HCT116 (cell line): ENCODE data around the gene LSMEM2. TPM values are rescaled to one million over a fixed set of nuclear protein-coding genes. Genes with fewer than 3 reads are reported as not detected.
A peak's percentile ranks its signal among the peaks of the same experiment; 100 is the strongest.

Experiments
- ATAC-seq: fragments of 200-7000 bp; cut with Tn5 transposase; 2 replicates; pipeline ENCODE4 v1.9.1; 2020; ENCODE audit warnings: mild to moderate bottlenecking, moderate library complexity
- BruUV-seq: library from RNA; stranded (reverse); fragments of 400-500 nt; replicated peaks from 2 replicates; lab custom pipeline; 2021; lab: Mats Ljungman, UMichigan
- CTCF ChIA-PET: fragments of 300-600 bp; sonication (Branson Sonifier 250); formaldehyde crosslinking; loops from one replicate; lab custom pipeline; 2021; ENCODE audit warnings: antibody characterized with exemption; lab: Charles Lee
- POLR2A ChIA-PET: fragments of 300-600, 350-600 bp; sonication (Branson Sonifier 250); formaldehyde crosslinking; loops from one replicate; lab custom pipeline; 2021; ENCODE audit warnings: antibody characterized with exemption; lab: Charles Lee
- RAD21 ChIA-PET, 2 experiments: fragments of 300-600 bp; sonication (Branson Sonifier 250); formaldehyde crosslinking; loops; one replicate each; lab custom pipeline; 2023; ENCODE audit warnings: low total read pairs in 2 of 2; ENCODE audit not compliant: uncharacterized antibody in 2 of 2, unreplicated experiment in 2 of 2, low non-redundant PET in 1 of 2; lab: Charles Lee
- DNase-seq: peaks from one replicate; pipeline ENCODE4 v3.0.0-alpha.2; 2010; ENCODE audit warnings: low read depth, low spot score
- H2AFZ ChIP-seq: fragments of 200-600 bp; shearing (Covaris generic), sonication (generic); 2 replicates; pipeline ENCODE4 v1.6.1; 2017; ENCODE audit warnings: low read depth, mixed run types, mixed read lengths, antibody characterized with exemption, low read length; ENCODE audit not compliant: poor library complexity, severe bottlenecking
- H3K27ac ChIP-seq: 2 replicates; pipeline ENCODE4 v1.5.1; 2012; ENCODE audit warnings: low read depth, low read length
- H3K27me3 ChIP-seq: fragments of 200-600 bp; sonication (generic); 2 replicates; pipeline ENCODE4 v1.6.1; 2016; ENCODE audit warnings: mixed run types, low read length, mixed read lengths; ENCODE audit not compliant: insufficient read depth
- H3K36me3 ChIP-seq, 2 experiments: fragments of 200-500 bp in 1 of 2; fragments of 200-600 bp in 1 of 2; sonication (Bioruptor generic) in 1 of 2; sonication (generic) in 1 of 2; 2 replicates each; pipeline versions ENCODE4 v1.5.1 to v1.6.1; 2014 to 2016; ENCODE audit warnings: low read length in 2 of 2, inconsistent platforms in 1 of 2, mixed read lengths in 1 of 2, mixed run types in 1 of 2; ENCODE audit not compliant: insufficient read depth in 2 of 2, control insufficient read depth in 1 of 2
- H3K4me1 ChIP-seq, 2 experiments: fragments of 200-600 bp in 1 of 2; sonication (generic) in 1 of 2; 2 replicates each; pipeline versions ENCODE4 v1.5.1 to v1.6.1; 2012 to 2017; ENCODE audit warnings: low read length in 2 of 2, inconsistent platforms in 1 of 2, mild to moderate bottlenecking in 1 of 2, mixed read lengths in 1 of 2, mixed run types in 1 of 2, moderate library complexity in 1 of 2; ENCODE audit not compliant: insufficient read depth in 2 of 2, control insufficient read depth in 1 of 2
- H3K4me2 ChIP-seq: fragments of 200-600 bp; sonication (generic); 2 replicates; pipeline ENCODE4 v1.6.1; 2017; ENCODE audit warnings: mixed run types, low read length, mixed read lengths
- H3K4me3 ChIP-seq, 2 experiments: fragments of 200-600 bp in 1 of 2; sonication (generic) in 1 of 2; replicated peaks in 1 of 2; 2 replicates each; pipeline ENCODE4 v1.5.1; 2011 to 2016; ENCODE audit warnings: low read length in 2 of 2, control low read depth in 1 of 2, low read depth in 1 of 2, mild to moderate bottlenecking in 1 of 2, mixed read lengths in 1 of 2, mixed run types in 1 of 2
- H3K79me2 ChIP-seq: fragments of 200-600 bp; sonication (generic); 2 replicates; pipeline ENCODE4 v1.6.1; 2017; ENCODE audit warnings: mild to moderate bottlenecking, mixed run types, low read length, moderate library complexity, mixed read lengths; ENCODE audit not compliant: insufficient read depth
- H3K9ac ChIP-seq: fragments of 200-600 bp; sonication (generic); 2 replicates; pipeline ENCODE4 v1.6.1; 2016; ENCODE audit warnings: low read length, mixed read lengths
- H3K9me2 ChIP-seq: fragments of 200-600 bp; sonication (generic), shearing (Covaris generic); 2 replicates; pipeline ENCODE4 v1.6.1; 2017; ENCODE audit warnings: mixed run types, mild to moderate bottlenecking, moderate library complexity; ENCODE audit not compliant: insufficient read depth
- H3K9me3 ChIP-seq, 2 experiments: fragments of 200-500 bp in 1 of 2; fragments of 200-600 bp in 1 of 2; sonication (Bioruptor generic) in 1 of 2; sonication (generic) in 1 of 2; 2 replicates each; pipeline ENCODE4 v1.6.1; 2014 to 2017; ENCODE audit warnings: low read length in 2 of 2, mixed read lengths in 2 of 2, inconsistent platforms in 1 of 2, low read depth in 1 of 2, mild to moderate bottlenecking in 1 of 2, mixed run types in 1 of 2, moderate library complexity in 1 of 2; ENCODE audit not compliant: control insufficient read depth in 1 of 2, insufficient read depth in 1 of 2
- H4K20me1 ChIP-seq: fragments of 200-600 bp; sonication (generic), shearing (Covaris generic); 2 replicates; pipeline ENCODE4 v1.6.1; 2017; ENCODE audit warnings: mixed run types, mild to moderate bottlenecking, moderate library complexity; ENCODE audit not compliant: insufficient read depth
- CBX3 ChIP-seq: IDR thresholded peaks from 2 replicates; pipeline ENCODE4 v1.6.1; 2012; ENCODE audit warnings: low read depth
- CEBPB ChIP-seq: IDR thresholded peaks from 2 replicates; pipeline ENCODE4 v1.6.1; 2012; ENCODE audit warnings: low read depth
- RAD21 ChIP-seq: IDR thresholded peaks from 2 replicates; pipeline ENCODE4 v1.6.1; 2012; ENCODE audit warnings: low read depth, mild to moderate bottlenecking
- TCF7L2 ChIP-seq: IDR thresholded peaks from 2 replicates; pipeline ENCODE4 v1.7.0; 2011; ENCODE audit warnings: borderline replicate concordance, inconsistent platforms; ENCODE audit not compliant: insufficient read depth, insufficient read length; ENCODE audit errors: extremely low read depth
- intact Hi-C: fragments of 100-400 bp; cut with micrococcal nuclease; formaldehyde crosslinking; loops from 2 replicates; pipeline ENCODE4 v1.10.0; 2022
- total RNA-seq: library from RNA; stranded (reverse); gene quantifications from one replicate; pipeline ENCODE4 v1.2.1, GENCODE V29; 2021; ENCODE audit not compliant: unreplicated experiment
- TF ChIP-seq, protein P1 (sequence below), 3 experiments: fragments of 200-600 bp in 1 of 3; sonication (generic) in 1 of 3; IDR thresholded peaks in 2 of 3; conservative IDR thresholded peaks in 1 of 3; 2 replicates each; pipeline ENCODE4 v1.5.1; 2012 to 2017; ENCODE audit warnings: low read depth in 2 of 3, low read length in 2 of 3, antibody characterized with exemption in 1 of 3, borderline replicate concordance in 1 of 3, control low read depth in 1 of 3, mild to moderate bottlenecking in 1 of 3, mixed read lengths in 1 of 3, mixed run types in 1 of 3, moderate library complexity in 1 of 3; ENCODE audit not compliant: insufficient read depth in 1 of 3

The LSMEM2 gene
- total RNA-seq, 1 experiment from 2014 or later = not detected

DNA sequence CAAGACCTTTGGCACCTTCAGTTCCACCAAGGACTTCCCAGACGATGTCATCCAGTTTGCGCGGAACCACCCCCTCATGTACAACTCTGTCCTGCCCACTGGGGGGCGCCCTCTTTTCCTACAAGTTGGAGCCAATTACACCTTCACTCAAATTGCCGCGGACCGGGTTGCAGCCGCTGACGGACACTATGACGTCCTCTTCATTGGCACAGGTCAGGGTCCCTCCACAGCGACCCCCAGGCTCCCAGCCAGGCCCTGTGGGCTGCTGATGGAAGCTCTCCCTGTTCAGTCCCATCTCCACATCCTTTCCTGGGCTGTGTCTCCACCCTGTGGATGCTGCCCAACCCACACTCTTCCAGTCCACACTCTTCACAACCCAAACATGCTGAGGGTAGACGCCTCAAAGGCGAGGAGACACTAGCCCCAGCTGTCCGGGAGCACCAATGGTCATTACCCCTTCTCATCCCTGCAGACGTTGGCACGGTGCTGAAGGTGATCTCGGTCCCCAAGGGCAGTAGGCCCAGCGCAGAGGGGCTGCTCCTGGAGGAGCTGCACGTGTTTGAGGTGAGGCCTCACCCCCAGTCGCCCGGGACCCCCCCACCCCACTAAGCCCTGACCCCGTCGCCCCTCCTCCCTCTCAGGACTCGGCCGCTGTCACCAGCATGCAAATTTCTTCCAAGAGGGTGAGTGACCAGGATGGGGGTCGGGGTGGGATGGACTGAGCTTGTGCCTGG is 4.3 kb upstream of the LSMEM2 start:
- no peaks in the 10 kb centered on the region for H3K9me2 ChIP-seq
- 0 out of 4 replicates have a peak overlapping the region, but pooled peaks of 1 of the 2 experiments have one; percentile 9 for H3K4me3 ChIP-seq
- no TSS peak for BruUV-seq
- intact Hi-C loops = loop anchor here (1.0 to 5.0 kb wide), 3 partner anchors 50 to 152 kb away; no protein-coding TSS in a partner anchor
- no peak overlapping the region for H3K9ac ChIP-seq
- RAD21 ChIA-PET = interaction anchor here in 1 of 2 experiments (0.7 kb wide), 1 partner anchor 15 kb away, joined by 3 read pairs; no protein-coding TSS in a partner anchor
- peaks cover 37 to 48% of the 10 kb centered on the region in 2 experiments for H3K4me1 ChIP-seq
- POLR2A ChIA-PET = interaction anchor here (0.9 to 1.3 kb wide), 2 partner anchors 28 to 80 kb away, joined by 3 read pairs; no protein-coding TSS in a partner anchor
- no peaks in the 10 kb centered on the region for H3K27me3 ChIP-seq
- peak; percentile 71 for ATAC-seq
- H3K4me2 ChIP-seq = peak overlapping the region; percentile 96
- no peak overlapping the region for H3K27ac ChIP-seq
- H2AFZ ChIP-seq = no peak overlapping the region
- CTCF ChIA-PET = interaction anchor here (0.6 to 2.4 kb wide), 6 partner anchors 10 to 80 kb away, joined by 3 to 9 read pairs (median 4); partner anchors contain the start of gene IFRD2
- no peaks in the 10 kb centered on the region for H3K36me3 ChIP-seq
- TF ChIP-seq, protein P1, sequence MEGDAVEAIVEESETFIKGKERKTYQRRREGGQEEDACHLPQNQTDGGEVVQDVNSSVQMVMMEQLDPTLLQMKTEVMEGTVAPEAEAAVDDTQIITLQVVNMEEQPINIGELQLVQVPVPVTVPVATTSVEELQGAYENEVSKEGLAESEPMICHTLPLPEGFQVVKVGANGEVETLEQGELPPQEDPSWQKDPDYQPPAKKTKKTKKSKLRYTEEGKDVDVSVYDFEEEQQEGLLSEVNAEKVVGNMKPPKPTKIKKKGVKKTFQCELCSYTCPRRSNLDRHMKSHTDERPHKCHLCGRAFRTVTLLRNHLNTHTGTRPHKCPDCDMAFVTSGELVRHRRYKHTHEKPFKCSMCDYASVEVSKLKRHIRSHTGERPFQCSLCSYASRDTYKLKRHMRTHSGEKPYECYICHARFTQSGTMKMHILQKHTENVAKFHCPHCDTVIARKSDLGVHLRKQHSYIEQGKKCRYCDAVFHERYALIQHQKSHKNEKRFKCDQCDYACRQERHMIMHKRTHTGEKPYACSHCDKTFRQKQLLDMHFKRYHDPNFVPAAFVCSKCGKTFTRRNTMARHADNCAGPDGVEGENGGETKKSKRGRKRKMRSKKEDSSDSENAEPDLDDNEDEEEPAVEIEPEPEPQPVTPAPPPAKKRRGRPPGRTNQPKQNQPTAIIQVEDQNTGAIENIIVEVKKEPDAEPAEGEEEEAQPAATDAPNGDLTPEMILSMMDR (IDR thresholded peaks at IDR 0.05 in 2 of 3, conservative IDR thresholded peaks at IDR 0.05 in 1 of 3; ENCODE audit: borderline replicate concordance in 1 of 3, insufficient read depth in 1 of 3, low read depth in 2 of 3, low read length in 2 of 3) = peak in 2 of 3 experiments; percentile 79 to 95; a peak in 4 of 6 replicates
- TF ChIP-seq TCF7L2 (peak; percentile 47), CBX3 (no peak), CEBPB (no peak), RAD21 (no peak)
- no peaks in the 10 kb centered on the region for H4K20me1 ChIP-seq
- no peaks in the 10 kb centered on the region for H3K9me3 ChIP-seq
- H3K79me2 ChIP-seq = no peaks in the 10 kb centered on the region
- no peak for DNase-seq
